GM18517 (cell line): ENCODE results near the gene MEGF11.

Experiments used
- ATAC-seq: cut with Tn5 transposase; IDR thresholded peaks from one replicate; pipeline ENCODE4 v1.9.1; 2021; ENCODE audit warnings: mild to moderate bottlenecking, moderate library complexity; ENCODE audit not compliant: unreplicated experiment

MEGF11 gene

DNA sequence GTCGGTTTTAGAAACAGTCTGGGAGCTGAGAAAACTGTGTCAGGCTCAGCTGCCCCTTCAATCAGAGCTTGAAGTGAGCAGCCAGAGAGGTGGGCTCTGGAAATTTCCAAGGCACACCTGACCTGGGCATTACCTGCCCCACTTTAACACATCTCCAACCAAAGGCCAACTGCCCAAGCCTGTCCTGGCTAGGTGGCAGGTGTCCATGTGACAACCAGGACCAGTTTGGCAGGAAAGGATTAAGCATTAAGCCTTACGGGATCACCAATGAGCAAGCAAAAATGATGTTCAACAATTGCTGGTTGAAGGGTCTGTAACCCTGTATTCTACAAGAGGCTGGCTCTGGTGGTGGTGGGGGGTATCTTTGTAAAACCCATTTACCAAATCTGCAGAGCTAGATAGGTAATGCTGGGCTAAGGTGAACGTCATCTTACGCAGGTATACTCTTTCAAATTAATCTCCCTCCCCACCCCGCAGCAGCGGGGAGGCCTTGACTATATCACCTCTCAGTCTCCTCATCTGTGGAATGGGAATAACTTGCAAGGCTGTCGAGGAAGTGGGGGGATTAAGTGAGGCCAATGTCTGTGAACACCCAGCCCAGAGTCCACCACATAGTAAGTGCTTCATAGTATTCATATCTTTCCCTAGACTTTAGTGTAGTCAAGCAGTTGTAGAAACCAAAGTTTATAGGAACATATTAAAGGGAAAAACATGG, 183.2 kb downstream of the MEGF11 start:
- ATAC-seq, result no peak

DNA sequence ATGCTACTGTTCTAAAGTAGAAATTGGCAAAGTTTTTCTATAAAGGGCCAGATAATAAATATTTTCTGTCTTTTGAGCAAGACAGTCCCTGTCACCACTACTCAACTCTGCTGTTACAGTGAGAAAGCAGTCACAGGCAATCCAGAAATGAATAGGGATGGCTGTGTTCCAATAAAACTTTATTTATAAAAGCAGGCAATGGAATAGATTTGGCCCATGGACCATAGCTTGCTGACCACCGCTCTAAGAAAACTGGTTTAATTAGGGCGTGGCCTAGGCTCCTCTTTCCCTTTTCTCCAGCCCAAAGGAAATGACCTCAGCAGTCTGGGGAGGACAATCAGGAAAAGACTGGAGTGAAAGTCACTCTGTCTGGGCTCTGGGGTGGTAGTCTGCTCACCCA, 183.8 kb downstream of the MEGF11 start:
- no peak for ATAC-seq

GRCh38 chr15:66068801-66069200, 184.7 kb downstream of the MEGF11 start:
- ATAC-seq, result no peak

- ATAC-seq, result no peak
Measured at GRCh38 chr15:66067687-66068086, 185.9 kb downstream of the MEGF11 start.

GRCh38 chr15:66066481-66066880, 187.1 kb downstream of the MEGF11 start:
- no peak for ATAC-seq

GRCh38 chr15:66066005-66066404, 187.5 kb downstream of the MEGF11 start:
- ATAC-seq, result no peak

DNA sequence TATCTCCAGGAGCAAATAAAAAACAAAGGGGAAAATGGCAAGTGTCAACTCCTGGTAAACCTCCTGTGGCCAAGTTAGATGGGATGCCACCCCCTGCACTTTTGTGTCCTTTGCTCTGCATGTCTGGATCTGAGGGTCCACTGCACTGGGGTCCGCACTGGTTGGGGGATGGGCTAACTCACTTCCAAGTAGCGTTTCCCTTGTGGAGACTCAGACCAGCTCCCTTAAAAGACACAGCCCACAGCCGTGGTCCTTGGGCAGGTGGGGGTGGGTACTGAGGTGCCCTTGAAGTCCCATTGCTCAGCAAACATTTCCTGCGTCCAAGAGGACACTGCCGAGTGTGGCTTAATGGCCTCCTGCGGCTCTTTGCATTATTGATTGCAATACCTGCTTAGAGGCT, 188.2 kb downstream of the MEGF11 start:
- ATAC-seq, result no peak

DNA sequence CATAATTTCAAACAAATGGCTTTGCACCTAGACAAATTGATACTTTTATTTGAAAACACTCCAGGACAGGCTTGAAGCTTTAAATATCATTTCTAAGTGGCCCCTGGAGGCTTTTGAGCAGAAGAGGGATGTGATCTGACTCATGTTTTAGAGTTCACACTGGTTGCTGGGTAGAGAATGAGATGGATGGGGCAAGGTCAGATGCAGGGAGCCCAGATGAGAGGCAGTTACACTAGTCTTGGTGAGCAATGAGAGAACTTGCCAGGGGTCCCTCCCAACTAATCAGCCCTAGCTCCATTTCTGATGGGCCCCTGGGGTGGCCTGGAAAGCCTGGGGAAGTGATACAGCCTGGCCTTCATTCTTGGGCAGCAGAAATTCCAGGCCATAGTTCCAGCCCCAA, 190.4 kb downstream of the MEGF11 start:
- no peak for ATAC-seq

DNA sequence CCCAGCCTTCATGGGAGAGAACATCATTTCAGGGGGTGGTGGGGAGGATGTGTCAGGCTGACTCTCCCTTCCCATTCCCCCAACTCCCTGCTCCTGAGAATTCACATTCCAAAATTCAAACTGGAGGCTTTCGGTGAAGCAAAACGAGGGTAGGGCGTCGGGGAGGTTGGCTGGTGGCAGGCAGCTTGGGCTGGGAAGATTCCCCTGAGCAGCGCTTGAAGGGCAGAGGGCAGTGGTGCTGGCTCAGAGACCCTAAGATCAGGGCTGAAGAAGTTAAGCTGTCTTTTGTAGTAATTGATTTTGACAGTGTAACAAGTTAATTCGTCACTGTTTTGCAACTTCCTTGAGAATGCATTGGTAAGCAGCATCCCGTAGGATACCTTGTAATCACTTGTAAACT, 196.5 kb downstream of the MEGF11 start:
- no peak for ATAC-seq

DNA sequence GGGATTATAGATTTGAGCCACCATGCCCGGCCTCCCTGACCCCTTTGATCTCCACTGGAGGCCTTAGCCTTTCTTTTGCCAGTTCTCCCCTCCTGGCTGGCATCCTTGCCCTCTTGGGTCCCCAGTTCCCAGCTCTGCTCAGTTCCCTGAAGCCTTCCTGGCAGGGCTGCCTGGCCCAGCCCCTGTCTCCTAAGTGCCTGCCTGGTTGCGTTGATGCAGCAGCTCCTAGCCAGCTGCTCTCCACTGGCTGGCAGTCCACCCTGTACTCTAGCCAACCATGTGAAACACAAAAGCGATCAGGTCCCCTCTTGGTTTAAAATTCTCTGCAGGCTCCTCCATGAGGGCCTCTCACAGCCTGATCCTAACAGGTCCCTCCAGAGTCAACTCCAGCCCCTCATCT, 199.6 kb downstream of the MEGF11 start:
- no peak for ATAC-seq

- ATAC-seq, result no peak
Measured at GRCh38 chr15:66051833-66052232, 201.7 kb downstream of the MEGF11 start.

DNA sequence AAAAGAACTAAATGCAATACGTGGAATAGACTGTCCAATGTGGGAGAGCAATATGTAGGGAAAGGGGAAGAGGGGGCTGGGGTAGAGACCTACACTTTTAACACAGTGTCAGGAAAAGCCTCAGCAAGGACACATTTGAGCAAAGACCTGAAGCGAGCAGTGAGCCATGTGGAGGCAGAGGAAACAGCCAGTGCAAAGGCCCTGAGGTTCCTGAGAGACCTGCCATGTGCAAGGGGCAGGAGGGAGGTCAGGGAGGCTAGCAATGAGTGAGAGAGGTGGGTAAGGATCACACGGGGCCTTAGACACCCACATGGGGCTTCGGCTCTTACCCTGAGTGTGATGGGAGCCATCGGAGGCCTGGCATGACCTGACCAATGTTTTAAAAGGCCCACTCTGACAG, 203.3 kb downstream of the MEGF11 start:
- ATAC-seq, result no peak

GRCh38 chr15:66049353-66049752, 204.2 kb downstream of the MEGF11 start:
- no peak for ATAC-seq

DNA sequence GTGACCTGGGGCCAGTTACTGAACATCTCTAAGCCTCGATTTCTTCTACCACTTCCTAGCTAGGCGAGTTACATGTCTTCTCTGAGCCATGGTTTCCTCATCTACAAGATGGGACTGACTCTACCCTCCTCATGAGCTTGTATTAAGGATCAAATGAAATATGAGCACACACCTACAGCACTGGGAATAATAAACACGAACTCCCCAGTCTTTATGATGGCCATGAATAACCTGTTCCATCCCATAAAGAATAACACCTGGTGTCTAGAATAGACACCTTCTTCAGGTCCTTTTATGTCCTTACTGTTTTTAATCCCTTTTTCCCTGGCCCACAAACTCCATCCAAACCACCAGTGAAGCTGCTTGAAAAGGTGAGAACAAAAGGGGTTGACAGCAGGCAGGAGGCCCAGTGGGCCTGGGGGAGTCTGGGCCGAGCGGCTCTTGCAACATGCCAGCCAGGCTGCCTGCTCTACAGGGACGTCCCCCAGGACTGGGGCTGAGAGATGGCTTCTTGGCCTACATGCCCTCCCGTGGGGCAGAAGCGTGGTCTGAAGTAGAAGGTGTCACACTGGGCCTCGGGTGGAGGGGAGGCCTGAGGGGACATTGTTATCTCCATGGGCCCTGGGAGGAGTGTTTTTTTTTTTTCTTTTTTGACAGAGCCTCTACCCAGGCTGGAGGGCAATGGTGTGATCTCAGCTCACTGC, 206.1 kb downstream of the MEGF11 start:
- no peak for ATAC-seq

- ATAC-seq, result no peak
Measured at GRCh38 chr15:66046751-66047150, 206.8 kb downstream of the MEGF11 start.

- no peak for ATAC-seq
Measured at GRCh38 chr15:66046326-66046725, 207.2 kb downstream of the MEGF11 start.

DNA sequence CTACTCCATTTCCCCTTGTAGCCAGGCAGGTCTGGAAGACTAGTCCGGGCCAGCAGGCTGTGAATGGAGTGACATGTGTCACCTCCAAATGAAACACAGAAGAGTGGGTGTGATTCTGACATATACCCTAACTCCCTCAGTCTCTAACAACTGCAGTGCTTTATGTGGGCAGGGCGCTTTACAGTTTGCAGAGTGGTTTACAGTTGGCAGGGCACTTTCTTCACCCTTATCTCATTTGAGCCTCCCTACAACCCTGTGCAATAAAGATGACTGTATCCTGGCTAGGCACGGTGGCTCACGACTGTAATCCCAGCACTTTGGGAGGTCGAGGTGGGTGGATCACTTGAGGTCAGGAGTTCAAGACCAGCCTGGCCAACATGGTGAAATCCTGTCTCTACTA, 208.0 kb downstream of the MEGF11 start:
- no peak for ATAC-seq

- no peak for ATAC-seq
Measured at GRCh38 chr15:66044837-66045236, 208.7 kb downstream of the MEGF11 start.

DNA sequence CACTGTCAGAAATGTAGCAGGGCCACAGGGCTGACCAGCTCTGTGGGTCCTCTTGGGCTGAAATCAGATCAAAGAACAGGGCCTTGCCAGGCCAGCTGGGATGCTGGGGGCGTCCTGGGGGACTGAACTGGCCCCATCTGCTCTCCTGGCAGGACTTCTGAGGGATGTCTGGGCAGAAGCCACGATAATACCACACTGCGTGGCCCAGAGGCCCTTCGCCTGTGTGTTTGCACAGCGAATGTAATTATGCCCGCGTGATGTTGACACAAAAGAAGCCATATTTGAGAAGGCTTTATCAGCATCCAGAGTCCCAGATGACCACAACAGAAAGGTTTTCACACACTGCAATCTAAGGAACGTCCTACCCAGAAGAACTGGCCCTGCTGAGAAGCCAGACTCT, 210.3 kb downstream of the MEGF11 start:
- ATAC-seq, result no peak

DNA sequence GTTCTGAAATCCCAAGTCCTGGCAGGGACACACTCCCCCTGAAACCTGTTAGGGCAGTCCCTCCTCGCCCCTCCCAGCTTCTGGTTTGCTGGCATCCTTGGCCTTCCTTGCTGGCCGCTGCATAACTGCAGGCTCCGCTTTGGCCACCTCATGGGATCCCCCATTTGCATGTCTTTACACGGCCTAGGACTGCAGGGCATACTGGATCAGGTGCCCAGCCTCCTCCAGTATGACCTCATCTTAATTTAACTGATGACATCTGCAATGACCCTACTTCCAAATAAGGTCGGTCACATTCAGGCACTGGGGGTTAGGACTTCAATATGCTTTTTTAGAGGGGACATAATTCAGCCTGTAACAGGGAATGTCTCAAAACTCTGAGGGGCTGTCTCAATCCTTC, 210.9 kb downstream of the MEGF11 start:
- no peak for ATAC-seq

DNA sequence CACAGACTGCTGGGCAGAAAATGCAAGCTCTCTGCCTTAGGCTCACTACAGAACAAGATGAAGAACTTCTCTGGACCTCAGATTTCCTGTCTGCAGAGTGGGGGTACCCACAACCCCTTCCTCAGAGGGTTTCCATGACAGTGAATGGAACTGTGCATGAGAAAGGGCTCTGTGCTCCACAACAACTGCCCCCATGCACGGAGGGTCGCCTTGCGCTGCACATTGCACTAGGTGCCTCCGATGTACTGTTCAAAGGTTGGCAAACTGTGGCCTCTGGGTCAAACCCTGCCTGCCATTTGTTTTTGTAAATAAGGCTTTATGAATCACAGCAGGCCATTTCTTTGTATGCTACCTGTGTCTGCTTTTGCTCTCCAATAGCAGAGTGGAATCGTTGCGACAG, 212.3 kb downstream of the MEGF11 start:
- ATAC-seq, result no peak

DNA sequence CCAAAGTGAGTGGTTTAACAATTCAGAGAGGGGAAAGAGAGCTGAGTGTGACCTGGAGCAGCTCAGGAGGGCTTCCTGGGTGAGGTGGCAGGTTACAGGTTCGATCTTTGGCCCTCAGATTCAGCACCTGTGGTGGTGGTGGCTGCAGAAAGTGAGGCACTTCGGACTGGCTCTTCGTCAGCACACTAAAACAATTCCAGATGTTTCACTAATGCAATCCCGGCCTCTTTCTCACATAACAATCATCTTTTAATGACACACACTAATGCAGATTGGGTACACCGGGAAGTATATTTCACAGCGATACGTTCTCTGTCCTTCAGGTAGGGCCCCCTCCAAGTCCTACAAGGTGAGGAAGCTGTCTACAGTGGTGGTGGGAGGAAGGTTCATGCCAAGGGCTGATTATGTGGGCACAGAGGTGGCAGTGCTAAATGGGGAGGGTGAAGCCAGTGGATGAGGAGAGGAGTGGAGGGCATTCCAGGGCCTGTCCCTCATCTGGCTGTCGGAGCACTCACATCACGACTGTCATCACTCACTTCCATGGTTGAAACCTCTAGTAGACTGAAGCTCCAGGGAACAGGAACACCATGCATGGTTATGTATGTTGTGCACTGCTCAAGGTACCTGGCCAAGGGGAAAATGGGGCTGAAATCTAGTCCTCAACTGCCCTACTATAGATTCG, 213.2 kb downstream of the MEGF11 start:
- no peak for ATAC-seq
